SK-N-SH treated with all-trans-retinoic acid at 6 μM for 48 hours (cell line): Measurements from ENCODE around the gene ABCA13.

Experiments
- ARNTL ChIP-seq: fragments of 450-650 bp; formaldehyde crosslinking; IDR thresholded peaks from 2 replicates; pipeline ENCODE4 v1.5.0; 2020; ENCODE audit warnings: low read depth, mild to moderate bottlenecking, moderate library complexity, borderline replicate concordance
- CREB5 ChIP-seq: fragments of 250-450 bp; sonication (Bioruptor Pico); IDR thresholded peaks from 2 replicates; pipeline ENCODE4 v1.5.1; 2020; ENCODE audit warnings: low read depth, mild to moderate bottlenecking, moderate library complexity
- PPARA ChIP-seq: fragments of 250-450 bp; sonication (Bioruptor Pico); IDR thresholded peaks from 2 replicates; pipeline ENCODE4 v1.5.0; 2020; ENCODE audit warnings: mild to moderate bottlenecking, borderline replicate concordance
- SNAI2 ChIP-seq: fragments of 250-450 bp; sonication (Bioruptor Pico); IDR thresholded peaks from 2 replicates; pipeline ENCODE4 v1.5.0; 2020; ENCODE audit warnings: mild to moderate bottlenecking, moderate library complexity
- ZFP3 ChIP-seq: fragments of 250-450 bp; sonication (Bioruptor Pico); IDR thresholded peaks from 2 replicates; pipeline ENCODE4 v1.5.0; 2020; ENCODE audit warnings: mild to moderate bottlenecking, moderate library complexity
- ZFP30 ChIP-seq: fragments of 450-650 bp; formaldehyde crosslinking; IDR thresholded peaks from 2 replicates; pipeline ENCODE4 v1.5.0; 2022; ENCODE audit warnings: mild to moderate bottlenecking, moderate library complexity
- ZNF70 ChIP-seq: fragments of 450-650 bp; formaldehyde crosslinking; IDR thresholded peaks from 2 replicates; pipeline ENCODE4 v1.5.0; 2020; ENCODE audit warnings: mild to moderate bottlenecking, moderate library complexity

- TF ChIP-seq PPARA (CRISPR knock-in tag) (no peak), ARNTL (CRISPR knock-in tag) (no peak), CREB5 (no peak), ZFP30 (no peak), ZFP3 (CRISPR knock-in tag) (no peak), ZNF70 (CRISPR knock-in tag) (no peak), SNAI2 (no peak)
Measured at GRCh38 chr7:48525736-48526732, 354.8 kb downstream of the ABCA13 start.
